Activated CD4-positive, CD25-positive, alpha-beta regulatory T cell treated with anti-CD3 and anti-CD28 coated beads, Interleukin-2, amount 50 U/mL, for 72 hours (primary cell): ENCODE results near the gene SVOPL.

ENCODE experiments used
- DNase-seq: peaks from one replicate; pipeline ENCODE4 v3.0.0; 2021

Gene SVOPL

DNA sequence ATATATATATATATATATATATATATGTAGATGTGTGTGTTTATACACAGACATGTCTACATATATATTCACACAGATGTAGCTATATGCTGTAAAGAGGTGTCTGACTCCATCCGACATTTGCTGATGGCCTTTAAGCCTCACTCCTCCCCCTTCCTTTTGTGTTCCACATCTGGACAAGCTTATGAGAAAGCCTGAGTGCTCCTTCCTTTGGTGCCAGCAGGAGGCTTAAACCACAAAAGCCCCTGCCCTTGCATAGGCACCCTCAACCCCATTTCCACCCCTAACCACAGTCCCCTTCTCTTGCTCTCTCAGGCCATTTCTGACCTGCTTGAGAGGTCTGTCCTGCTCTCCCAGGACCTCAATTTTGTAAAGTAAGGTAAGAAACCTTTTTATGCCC lies 98.7 kb downstream of the SVOPL start:
- no peak for DNase-seq

- DNase-seq, result no peak
These were observed 105.7 kb downstream of the SVOPL start for GRCh38 chr7:138595454-138595853.

DNA sequence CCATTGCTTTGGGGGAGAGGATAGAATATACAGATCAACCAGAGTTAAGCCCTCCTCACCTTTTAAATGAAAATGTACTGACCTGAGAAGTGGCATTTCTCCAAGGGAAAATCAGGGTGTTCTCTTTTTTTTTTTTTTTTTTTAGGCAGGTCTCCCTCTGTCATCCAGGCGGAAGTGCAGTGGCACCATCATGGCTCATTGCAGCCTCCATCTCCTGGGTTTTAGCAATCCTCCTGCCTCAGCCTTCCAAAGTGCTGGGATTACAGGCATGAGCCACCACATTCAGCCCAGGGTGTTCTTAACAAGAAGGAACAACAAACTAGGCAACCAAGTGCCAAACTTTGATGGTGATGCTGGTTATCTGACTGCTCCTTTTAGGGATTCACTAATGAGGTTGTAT lies 111.0 kb downstream of the SVOPL start:
- no peak for DNase-seq

DNA sequence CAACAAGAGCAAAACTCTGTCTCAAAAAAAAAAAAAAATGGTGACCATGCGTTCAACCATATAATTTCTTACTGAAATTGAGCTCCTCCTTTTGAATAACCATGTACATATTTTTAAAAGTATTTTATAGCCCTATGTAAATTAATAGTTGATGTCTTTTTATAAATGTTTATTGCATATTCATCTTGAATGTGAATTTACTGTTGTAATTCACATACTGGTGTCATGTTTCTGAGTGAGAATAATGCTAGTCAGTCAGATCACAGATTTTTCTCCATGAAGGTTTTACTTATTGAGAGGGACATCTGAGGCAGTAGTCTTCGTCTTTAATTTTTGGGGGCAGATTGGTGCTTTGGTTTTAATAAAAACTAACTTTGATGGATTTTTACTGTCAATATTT lies 112.2 kb downstream of the SVOPL start:
- DNase-seq, result no peak

DNA sequence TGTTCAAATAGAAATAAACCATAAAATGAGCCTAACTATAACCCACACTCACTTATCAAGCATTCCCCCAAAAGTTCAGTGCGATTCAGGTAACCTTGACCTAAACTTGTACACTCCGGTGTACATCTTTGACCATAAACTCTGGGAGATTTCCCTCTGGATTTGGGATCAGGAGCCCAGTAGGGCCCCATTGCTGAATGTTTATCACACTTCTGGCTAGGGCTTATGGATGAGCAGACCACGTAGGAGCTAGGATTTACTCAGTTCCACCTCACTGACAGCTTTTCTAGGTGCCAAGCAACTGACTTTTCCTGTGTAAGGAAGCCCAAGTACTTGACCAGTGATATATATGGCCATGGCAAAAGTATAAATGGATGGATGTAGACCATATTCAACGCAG lies 113.7 kb downstream of the SVOPL start:
- no peak for DNase-seq

DNA sequence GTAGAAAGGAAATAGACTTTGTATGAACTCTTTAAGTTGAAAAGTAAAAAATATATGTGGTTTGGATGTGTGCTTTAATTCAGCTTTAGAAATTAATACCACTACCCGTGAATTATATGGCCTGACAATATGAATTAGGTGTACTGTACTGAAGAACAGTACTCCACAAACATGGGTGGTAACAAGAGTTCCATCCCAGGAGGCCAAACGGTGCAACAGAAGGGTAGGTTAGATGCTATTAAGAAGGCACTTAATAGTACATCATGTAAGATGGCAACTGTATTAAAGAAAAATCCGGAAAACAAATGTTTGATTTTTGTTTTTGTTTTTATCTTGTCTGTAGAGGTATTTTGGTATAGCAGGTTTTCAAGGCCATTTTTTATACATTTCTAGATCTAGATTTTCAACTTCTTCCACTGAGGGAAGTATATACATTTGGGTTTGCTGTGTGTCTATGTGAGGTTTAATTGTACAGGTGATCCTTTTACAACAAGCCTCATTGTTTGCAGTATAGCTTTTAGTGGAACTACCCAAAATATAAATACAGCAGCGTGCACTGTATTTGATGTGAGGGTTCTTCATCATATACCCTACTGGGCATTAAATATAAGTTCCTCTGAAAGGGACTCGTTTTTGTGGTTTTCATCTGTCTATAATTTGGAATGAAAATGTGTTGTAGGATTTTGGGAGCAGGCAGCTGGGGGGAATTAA lies 115.7 kb downstream of the SVOPL start:
- no peak for DNase-seq

DNA sequence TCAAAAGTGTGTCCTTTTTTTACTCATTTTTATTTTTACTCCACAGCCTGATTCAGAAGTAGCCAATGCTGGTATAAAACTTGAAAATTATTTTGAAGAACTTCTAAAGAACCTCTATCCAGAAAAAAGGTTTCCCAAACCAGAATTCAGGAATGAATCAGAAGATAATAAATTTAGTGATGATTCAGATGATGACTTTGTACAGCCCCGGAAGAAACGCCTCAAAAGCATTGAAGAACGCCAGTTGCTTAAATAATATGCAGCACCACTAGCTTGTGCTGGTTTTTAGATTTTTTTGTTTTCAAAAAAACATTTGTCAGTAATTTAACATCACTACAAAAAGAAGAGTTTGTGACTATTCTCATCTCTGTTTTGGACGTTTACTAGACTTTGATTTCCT lies 116.5 kb downstream of the SVOPL start:
- no peak for DNase-seq

DNA sequence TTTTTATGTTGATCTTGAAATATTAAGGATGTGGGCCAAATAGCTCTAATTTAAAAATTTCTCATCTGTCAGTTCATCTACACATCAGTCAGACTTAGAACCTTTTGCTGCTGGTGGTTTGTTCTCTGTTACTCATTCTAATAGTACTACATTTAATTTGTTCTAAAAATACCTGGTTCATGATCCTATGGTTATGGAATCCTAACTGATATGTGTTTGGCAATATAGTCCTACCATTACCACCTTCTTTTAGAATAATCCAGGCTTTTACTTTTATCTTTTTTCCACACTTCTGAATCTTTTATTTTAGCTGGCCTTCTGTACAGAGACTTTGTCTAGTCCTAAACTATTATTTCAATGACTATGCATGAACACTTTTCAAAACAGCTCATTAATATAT lies 116.9 kb downstream of the SVOPL start:
- DNase-seq, result no peak

DNA sequence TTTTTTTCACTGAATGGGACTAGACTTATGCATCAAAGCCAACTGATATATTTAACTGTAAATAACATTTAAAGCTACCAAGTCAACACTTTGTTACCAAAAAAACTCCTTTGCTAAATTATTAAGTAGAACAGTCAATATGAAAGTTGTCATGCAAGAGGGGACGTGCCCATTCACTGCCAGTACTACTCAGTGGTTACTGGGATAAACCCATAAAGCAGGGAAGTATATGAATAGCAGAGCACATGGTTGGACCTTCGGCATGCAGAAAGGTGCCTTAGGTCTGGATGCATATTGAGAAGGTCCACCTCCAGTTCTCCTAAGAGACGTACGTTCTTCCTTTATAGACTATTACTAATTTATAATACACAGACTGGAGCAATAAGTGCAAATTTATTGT lies 120.1 kb downstream of the SVOPL start:
- no peak for DNase-seq

GRCh38 chr7:138579671-138580070 lies 121.5 kb downstream of the SVOPL start:
- DNase-seq, result no peak

DNA sequence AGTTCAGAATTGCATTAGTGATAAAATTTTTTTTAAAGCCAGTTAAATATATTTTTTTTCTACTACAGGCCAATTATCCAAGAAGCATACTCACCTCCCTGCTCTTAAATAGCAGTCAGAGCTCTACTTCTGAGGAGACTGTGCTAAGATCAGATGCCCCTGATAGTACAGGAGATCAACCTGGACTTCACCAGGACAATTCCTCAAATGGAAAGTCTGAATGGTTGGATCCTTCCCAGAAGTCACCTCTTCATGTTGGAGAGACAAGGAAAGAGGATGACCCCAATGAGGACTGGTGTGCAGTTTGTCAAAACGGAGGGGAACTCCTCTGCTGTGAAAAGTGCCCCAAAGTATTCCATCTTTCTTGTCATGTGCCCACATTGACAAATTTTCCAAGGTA lies 122.0 kb downstream of the SVOPL start:
- DNase-seq, result no peak

DNA sequence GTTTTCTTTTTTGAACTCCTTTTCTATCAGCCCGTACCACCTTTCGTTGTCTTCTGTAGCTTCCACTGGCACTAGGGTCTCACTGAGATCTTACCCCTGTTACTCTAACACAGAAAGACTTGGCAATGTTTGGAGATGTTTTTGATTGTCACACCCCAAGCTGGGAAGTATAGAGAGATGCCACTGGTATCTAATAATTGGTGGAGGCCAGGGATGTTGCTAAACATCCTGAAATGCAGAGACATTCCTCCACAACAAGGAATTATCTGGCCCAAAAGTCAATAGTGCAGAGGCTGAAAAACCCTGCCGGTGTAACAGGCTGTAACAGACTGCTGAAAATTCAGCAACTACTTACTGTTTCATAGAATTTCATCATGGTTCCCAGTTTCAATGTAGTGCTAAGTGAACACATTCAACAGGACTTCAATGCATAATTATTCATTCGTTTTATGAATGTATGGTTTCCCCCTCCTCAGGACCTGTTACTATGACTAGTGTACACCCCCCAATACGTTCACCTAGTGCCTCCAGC lies 125.2 kb downstream of the SVOPL start:
- DNase-seq, result no peak

GRCh38 chr7:138573741-138574140 lies 127.4 kb downstream of the SVOPL start:
- no peak for DNase-seq

DNA sequence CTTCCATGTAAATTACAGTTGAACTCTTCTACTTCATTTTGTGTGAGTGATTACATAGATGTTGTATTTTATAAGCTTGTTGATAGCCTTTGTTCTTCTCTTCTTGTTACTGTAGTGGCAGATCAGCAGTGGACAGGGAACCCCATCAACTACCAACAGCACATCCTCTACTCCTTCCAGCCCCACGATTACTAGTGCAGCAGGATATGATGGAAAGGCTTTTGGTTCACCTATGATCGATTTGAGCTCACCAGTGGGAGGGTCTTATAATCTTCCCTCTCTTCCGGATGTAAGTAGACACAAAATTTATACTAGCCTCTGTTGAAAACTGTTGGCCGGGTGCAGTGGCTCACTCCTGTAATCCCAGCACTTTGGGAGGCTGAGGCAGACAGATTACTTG lies 130.4 kb downstream of the SVOPL start:
- no peak for DNase-seq

GRCh38 chr7:138569418-138569817 lies 131.7 kb downstream of the SVOPL start:
- DNase-seq, result no peak

- DNase-seq, result no peak
These were observed 132.5 kb downstream of the SVOPL start for GRCh38 chr7:138568655-138569054.

- DNase-seq, result no peak
These were observed 135.6 kb downstream of the SVOPL start for GRCh38 chr7:138565451-138566114.

DNA sequence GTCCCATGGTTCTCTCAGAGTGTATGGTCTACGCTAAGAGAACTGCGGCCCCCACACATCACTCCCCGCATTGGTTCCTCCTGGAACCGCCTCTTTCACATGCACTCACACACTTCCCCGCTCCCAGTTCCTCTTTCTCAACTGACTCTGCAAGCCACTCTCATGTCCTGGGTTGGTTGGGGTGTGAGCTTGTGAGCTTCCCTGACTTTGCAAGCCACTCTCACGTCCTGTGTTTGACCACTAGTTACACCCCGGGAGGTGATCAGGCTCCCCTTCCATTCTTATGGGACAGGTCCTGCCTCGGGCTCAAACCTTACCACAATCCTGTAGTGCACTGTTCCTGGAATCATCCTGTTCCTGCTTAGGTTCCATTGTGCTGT lies 136.1 kb downstream of the SVOPL start:
- DNase-seq, result no peak

- DNase-seq, result no peak
These were observed 136.8 kb downstream of the SVOPL start for GRCh38 chr7:138564365-138564764.

DNA sequence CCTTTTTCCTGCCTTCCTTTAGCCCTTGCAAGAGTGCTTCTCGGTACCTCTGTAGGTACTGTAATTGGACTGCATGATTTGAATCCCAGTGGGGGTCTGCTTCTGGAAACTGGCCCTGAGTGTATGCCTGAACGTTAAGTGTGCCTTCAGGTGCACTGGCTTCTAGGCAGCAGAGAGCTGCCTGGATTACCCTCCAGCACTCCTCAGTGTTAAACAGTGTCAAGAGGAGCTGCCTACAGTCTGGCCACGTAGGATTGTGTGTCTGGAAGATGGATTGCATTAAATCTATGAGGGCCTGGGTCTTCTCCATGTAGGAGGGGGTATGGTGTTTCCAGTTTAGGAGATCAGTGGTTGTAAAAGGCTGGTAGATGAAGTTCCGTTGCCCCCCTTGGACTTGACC lies 137.4 kb downstream of the SVOPL start:
- no peak for DNase-seq

- DNase-seq, result no peak
These were observed 141.7 kb downstream of the SVOPL start for GRCh38 chr7:138559448-138559847.

- no peak for DNase-seq
These were observed 144.2 kb downstream of the SVOPL start for GRCh38 chr7:138556771-138557484.

GRCh38 chr7:138555684-138556083 lies 145.5 kb downstream of the SVOPL start:
- no peak for DNase-seq

DNA sequence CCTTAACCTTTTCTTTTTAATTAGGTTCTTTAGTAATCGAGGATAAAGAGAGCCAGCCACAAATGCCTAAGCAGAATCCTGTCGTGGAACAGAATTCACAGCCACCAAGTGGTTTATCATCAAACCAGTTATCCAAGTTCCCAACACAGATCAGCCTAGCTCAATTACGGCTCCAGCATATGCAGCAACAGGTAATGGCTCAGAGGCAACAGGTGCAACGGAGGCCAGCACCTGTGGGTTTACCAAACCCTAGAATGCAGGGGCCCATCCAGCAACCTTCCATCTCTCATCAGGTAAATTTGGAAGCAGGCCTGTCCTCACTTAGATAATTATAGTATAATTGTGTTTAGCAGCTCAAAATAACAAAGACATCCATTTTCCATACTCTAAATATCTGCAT lies 146.5 kb downstream of the SVOPL start:
- no peak for DNase-seq
